Spleen (tissue), 11 donors: ENCODE data around the gene MLC1. TPM values are rescaled to one million over a fixed set of nuclear protein-coding genes. Genes with fewer than 3 reads are reported as not detected.

ENCODE experiments used
- DNase-seq: peaks from one replicate; pipeline ENCODE4 v3.0.0-alpha.2; 2020
- H3K27ac ChIP-seq, 8 donors: fragments of 200-600 bp; sonication (generic) in 7 of 8; 1 replicate in 4 of 8; 2 replicates in 4 of 8; pipeline versions ENCODE4 v1.5.0 to v1.8.0; 2016 to 2021; ENCODE audit warnings: inconsistent platforms in 4 of 8, mild to moderate bottlenecking in 4 of 8, moderate library complexity in 1 of 8
- H3K27me3 ChIP-seq, 7 donors: fragments of 200-600 bp; sonication (generic) in 6 of 7; replicated peaks in 1 of 7; 1 replicate in 4 of 7; 2 replicates in 3 of 7; pipeline versions ENCODE4 v1.5.0 to v1.8.0; 2016 to 2021; ENCODE audit warnings: inconsistent platforms in 3 of 7, mild to moderate bottlenecking in 1 of 7
- H3K36me3 ChIP-seq, 6 donors: fragments of 200-600 bp; sonication (generic) in 5 of 6; 1 replicate in 4 of 6; 2 replicates in 2 of 6; pipeline versions ENCODE4 v1.5.0 to v1.8.0; 2016 to 2021; ENCODE audit warnings: inconsistent platforms in 2 of 6
- H3K4me1 ChIP-seq, 6 donors: fragments of 200-600 bp; sonication (generic) in 5 of 6; 1 replicate in 3 of 6; 2 replicates in 3 of 6; pipeline versions ENCODE4 v1.5.0 to v1.8.0; 2016 to 2021; ENCODE audit warnings: inconsistent platforms in 3 of 6
- H3K4me3 ChIP-seq, 8 donors: fragments of 200-600 bp; sonication (generic) in 7 of 8; 1 replicate in 4 of 8; 2 replicates in 4 of 8; pipeline versions ENCODE4 v1.5.0 to v1.8.0; 2016 to 2021; ENCODE audit warnings: inconsistent platforms in 4 of 8, mild to moderate bottlenecking in 4 of 8, moderate library complexity in 2 of 8
- H3K9me3 ChIP-seq, 8 donors: fragments of 200-600 bp; sonication (generic) in 7 of 8; 1 replicate in 4 of 8; 2 replicates in 4 of 8; pipeline versions ENCODE4 v1.5.0 to v1.8.0; 2016 to 2021; ENCODE audit warnings: inconsistent platforms in 4 of 8
- POLR2A ChIP-seq, 3 donors: fragments of 450-650 bp; IDR thresholded peaks; one replicate each; pipeline ENCODE4 v1.5.1; 2017; ENCODE audit warnings: antibody characterized with exemption in 3 of 3, mild to moderate bottlenecking in 1 of 3
- POLR2AphosphoS5 ChIP-seq, 3 donors: sonication (generic); formaldehyde crosslinking; IDR thresholded peaks; one replicate each; pipeline ENCODE4 v1.5.1; 2017; ENCODE audit warnings: antibody characterized with exemption in 3 of 3
- WGBS, 5 donors: extraction: QIAGEN DNeasy Blood & Tissue Kit in 3 of 5; methylation state at CpG; one replicate each; pipeline versions ENCODE4 v1.1.5 to v1.1.7; 2013 to 2018; 5-methylcytosine and 5-hydroxymethylcytosine counted together
- intact Hi-C: fragments of 100-400 bp; cut with DNase I; formaldehyde crosslinking; loops from one replicate; pipeline ENCODE4 v1.15.0; 2023; ENCODE audit warnings: low total_unique reads
- polyA plus RNA-seq, 3 donors: library from polyadenylated mRNA; stranded (reverse); fragments of 200-250 nt; gene quantifications; one replicate each; pipeline ENCODE4 v1.2.1, GENCODE V29; 2013
- total RNA-seq, 7 donors: library from RNA; depleted of rRNA in 3 of 7; stranded (reverse); fragments of >200 nt in 3 of 7; fragmentation: NEBNext Ultra II Directional in 4 of 7; extraction: Animal tissue kit (Norgen Biotek cat#: 25700) in 4 of 7; gene quantifications; one replicate each; pipeline versions ENCODE4 v1.1.0 to v1.2.1, GENCODE V29; 2016 to 2021
- TF ChIP-seq, protein P1 (sequence below), 11 experiments: fragments of 200-600 bp in 7 of 11; fragments of 450-650 bp in 4 of 11; sonication (generic) in 4 of 11; IDR thresholded peaks in 8 of 11; conservative IDR thresholded peaks in 3 of 11; 1 replicate in 7 of 11; 2 replicates in 4 of 11; pipeline versions ENCODE4 v1.4.0 to v1.8.0; 2016 to 2021; ENCODE audit warnings: antibody characterized with exemption in 11 of 11, inconsistent platforms in 4 of 11, mild to moderate bottlenecking in 1 of 11
- donor health status: healthy with polysubstance abuse.
- donor health status: DM: no; HTN: no; CAD: no; lungs with moderate emphysema.
- donor health status: DM: no; HTN: no; CAD: no.
- donor health status: Bipolar disorder and iron deficiency.
- donor health status: healthy.
- donor health status: DM: no; HTN: no; CAD: no.
- donor health status: DM: yes; HTN: yes; CAD: no.

Gene MLC1
- total and polyA plus RNA-seq, 10 donors: 0.17 to 4.4 (median 1.6) TPM

DNA sequence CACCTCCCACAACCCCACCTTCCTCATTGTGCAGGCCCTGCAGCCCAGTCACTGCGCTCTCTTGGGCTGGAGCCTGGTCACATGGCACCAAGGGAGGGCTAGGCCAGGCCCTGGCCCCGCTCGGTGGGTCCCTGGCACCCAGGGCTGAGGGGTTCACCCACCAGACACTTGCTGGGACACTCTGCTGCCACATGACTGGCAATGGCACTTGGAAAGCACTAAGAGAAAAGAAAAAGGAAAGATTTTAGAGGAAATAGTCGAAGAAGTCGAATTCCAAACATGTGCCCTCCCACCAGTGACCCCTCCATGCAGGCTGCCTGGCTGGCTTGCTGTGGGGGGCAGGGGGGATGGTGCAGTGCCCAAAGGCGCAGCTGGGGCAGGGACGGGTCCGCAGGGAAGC, 14.9 kb downstream of the MLC1 start:
- TF ChIP-seq, protein P1, sequence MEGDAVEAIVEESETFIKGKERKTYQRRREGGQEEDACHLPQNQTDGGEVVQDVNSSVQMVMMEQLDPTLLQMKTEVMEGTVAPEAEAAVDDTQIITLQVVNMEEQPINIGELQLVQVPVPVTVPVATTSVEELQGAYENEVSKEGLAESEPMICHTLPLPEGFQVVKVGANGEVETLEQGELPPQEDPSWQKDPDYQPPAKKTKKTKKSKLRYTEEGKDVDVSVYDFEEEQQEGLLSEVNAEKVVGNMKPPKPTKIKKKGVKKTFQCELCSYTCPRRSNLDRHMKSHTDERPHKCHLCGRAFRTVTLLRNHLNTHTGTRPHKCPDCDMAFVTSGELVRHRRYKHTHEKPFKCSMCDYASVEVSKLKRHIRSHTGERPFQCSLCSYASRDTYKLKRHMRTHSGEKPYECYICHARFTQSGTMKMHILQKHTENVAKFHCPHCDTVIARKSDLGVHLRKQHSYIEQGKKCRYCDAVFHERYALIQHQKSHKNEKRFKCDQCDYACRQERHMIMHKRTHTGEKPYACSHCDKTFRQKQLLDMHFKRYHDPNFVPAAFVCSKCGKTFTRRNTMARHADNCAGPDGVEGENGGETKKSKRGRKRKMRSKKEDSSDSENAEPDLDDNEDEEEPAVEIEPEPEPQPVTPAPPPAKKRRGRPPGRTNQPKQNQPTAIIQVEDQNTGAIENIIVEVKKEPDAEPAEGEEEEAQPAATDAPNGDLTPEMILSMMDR (IDR thresholded peaks at IDR 0.05 in 8 of 11, conservative IDR thresholded peaks at IDR 0.05 in 3 of 11): no peak
- no peak for TF ChIP-seq POLR2A (IDR thresholded peaks at IDR 0.05)
- intact Hi-C loops: no loop called here

DNA sequence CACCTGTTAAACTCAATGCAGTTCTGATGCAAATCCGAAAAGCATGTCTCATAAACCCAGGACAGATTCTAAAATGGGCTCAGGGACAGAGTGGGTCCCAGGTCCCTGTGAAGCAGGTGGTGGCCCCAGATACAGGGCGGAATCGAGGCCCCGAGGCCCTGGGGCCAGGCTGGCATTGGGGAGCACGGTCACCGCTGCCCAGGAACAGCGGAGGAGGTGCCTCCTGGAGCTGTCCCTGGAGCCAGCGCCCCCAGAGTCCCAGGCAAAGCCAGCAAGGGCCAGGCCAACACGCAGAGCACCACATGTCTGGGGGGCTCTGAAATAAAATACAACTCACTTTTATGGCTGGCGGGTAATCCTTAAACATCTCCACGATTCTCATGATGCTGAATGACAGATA, 17.1 kb downstream of the MLC1 start:
- Histone ChIP-seq H3K36me3 (peaks cover 0 to 15% (median 0%) of the 10 kb centered on the region in 6 donors), H3K4me3 (no peak overlapping the region), H3K9me3 (no peaks in the 10 kb centered on the region), H3K27ac (no peak overlapping the region), H3K4me1 (no peaks in the 10 kb centered on the region), H3K27me3 (peaks cover 0 to 34% (median 0%) of the 10 kb centered on the region in 7 donors)
- WGBS, 5 donors: 86 to 94% (median 93%) methylated on average over 8 to 11 of the region's 11 CpGs
- TF ChIP-seq POLR2AphosphoS5 (IDR thresholded peaks at IDR 0.05): no peak
- no peak for DNase-seq
- intact Hi-C loops: no loop called here

More for the DNA sequence above, 14.9 kb downstream of the MLC1 start:
- Histone ChIP-seq H3K36me3 (peaks cover 0 to 16% (median 0%) of the 10 kb centered on the region in 6 donors), H3K27me3 (peaks cover 0 to 22% (median 0%) of the 10 kb centered on the region in 7 donors), H3K9me3 (no peaks in the 10 kb centered on the region), H3K27ac (no peak overlapping the region), H3K4me3 (no peak overlapping the region), H3K4me1 (no peaks in the 10 kb centered on the region)
- DNase-seq: no peak
- 82 to 92% (median 85%) methylated on average over 8 of the region's 8 CpGs for WGBS, 5 donors

DNA sequence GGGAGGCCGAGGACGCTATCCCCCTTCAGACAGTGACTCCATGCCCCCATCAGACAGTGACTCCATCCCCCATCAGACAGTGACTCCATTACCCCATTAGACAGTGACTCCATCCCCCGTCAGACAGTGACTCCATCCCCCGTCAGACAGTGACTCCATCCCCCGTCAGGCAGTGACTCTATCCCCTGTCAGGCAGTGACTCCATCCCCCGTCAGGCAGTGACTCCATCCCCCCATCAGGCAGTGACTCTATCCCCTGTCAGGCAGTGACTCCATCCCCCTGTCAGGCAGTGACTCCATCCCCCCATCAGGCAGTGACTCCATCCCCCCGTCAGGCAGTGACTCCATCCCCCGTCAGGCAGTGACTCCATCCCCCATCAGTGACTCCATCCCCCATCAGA, 18.0 kb downstream of the MLC1 start:
- peaks cover 0 to 8% (median 0%) of the 10 kb centered on the region in 6 donors for H3K36me3 ChIP-seq
- H3K9me3 ChIP-seq: no peaks in the 10 kb centered on the region
- no peaks in the 10 kb centered on the region for H3K4me1 ChIP-seq
- H3K27me3 ChIP-seq: peaks cover 0 to 32% (median 0%) of the 10 kb centered on the region in 7 donors
- no peak overlapping the region for H3K4me3 ChIP-seq
- intact Hi-C loops: no loop called here
- no peak for DNase-seq
- H3K27ac ChIP-seq: no peak overlapping the region
- TF ChIP-seq POLR2A (IDR thresholded peaks at IDR 0.05): no peak
- TF ChIP-seq, protein P1 (IDR thresholded peaks at IDR 0.05 in 8 of 11, conservative IDR thresholded peaks at IDR 0.05 in 3 of 11): no peak
- WGBS, 5 donors: 78 to 94% (median 81%) methylated on average over 6 to 8 of the region's 8 CpGs

DNA sequence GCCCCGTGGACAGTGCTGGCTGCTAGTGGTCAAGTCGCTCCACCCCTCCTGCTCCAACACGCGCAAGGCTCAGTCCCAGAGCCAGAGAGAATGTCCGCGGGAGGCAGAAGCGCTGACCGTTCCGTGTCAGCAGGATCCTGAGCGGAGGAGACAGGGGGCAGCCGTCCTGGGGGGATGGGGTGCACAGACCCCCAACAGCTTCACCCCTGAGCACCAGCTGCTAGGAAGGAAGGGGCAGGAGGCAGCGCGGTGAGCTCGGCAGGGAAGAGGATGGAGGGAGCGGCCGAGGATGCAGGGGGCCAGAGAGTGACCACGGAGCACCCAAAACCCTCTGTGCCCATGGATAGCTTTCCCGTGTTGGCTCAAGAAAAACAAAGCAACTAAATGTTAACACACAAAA, 20.8 kb downstream of the MLC1 start:
- Histone ChIP-seq H3K27ac (no peak overlapping the region), H3K4me3 (no peak overlapping the region), H3K36me3 (no peaks in the 10 kb centered on the region), H3K9me3 (no peaks in the 10 kb centered on the region), H3K4me1 (peaks cover 0 to 23% (median 10%) of the 10 kb centered on the region in 6 donors), H3K27me3 (peaks cover 0 to 53% (median 14%) of the 10 kb centered on the region in 7 donors)
- WGBS, 5 donors: 73 to 88% (median 82%) methylated on average over 18 of the region's 18 CpGs
- no peak for DNase-seq
- intact Hi-C loops: no loop called here
- TF ChIP-seq POLR2AphosphoS5 (IDR thresholded peaks at IDR 0.05): no peak
- no peak for TF ChIP-seq POLR2A (IDR thresholded peaks at IDR 0.05)
- TF ChIP-seq, protein P1 (IDR thresholded peaks at IDR 0.05 in 8 of 11, conservative IDR thresholded peaks at IDR 0.05 in 3 of 11): no peak
